B cell (primary cell): Measurements from ENCODE around the gene CCDC39. TPM values are rescaled to one million over a fixed set of nuclear protein-coding genes. Genes with fewer than 3 reads are reported as not detected.

Source experiments
- ATAC-seq: fragments of 200-7000 bp; cut with Tn5 transposase; one replicate; pipeline ENCODE4 v1.10.0; 2021; ENCODE audit warnings: low read depth, mild to moderate bottlenecking, moderate number of reproducible peaks, moderate library complexity
- CTCF ChIA-PET: fragments of 350-600 bp; sonication (Branson Sonifier 250); formaldehyde crosslinking; loops from one replicate; lab custom pipeline; 2021; ENCODE audit warnings: antibody characterized with exemption, inconsistent platforms; lab: Charles Lee
- POLR2A ChIA-PET: fragments of 350-600 bp; sonication (Branson Sonifier 250); formaldehyde crosslinking; loops from one replicate; lab custom pipeline; 2021; ENCODE audit warnings: antibody characterized with exemption; lab: Charles Lee
- DNase-seq: peaks from one replicate; pipeline ENCODE4 v3.0.0; 2013
- H2AFZ ChIP-seq: 2 replicates; pipeline ENCODE4 v1.6.1; 2012; ENCODE audit warnings: mild to moderate bottlenecking, low read depth, low read length; ENCODE audit not compliant: insufficient read depth, poor library complexity, severe bottlenecking
- H3K27ac ChIP-seq, 2 donors: 1 replicate in 1 of 2; 2 replicates in 1 of 2; pipeline ENCODE4 v1.5.1; 2012 to 2013; ENCODE audit warnings: low read length in 2 of 2, mild to moderate bottlenecking in 2 of 2, moderate library complexity in 1 of 2
- H3K27me3 ChIP-seq, 4 experiments: fragments of 200-600 bp in 1 of 4; sonication (generic) in 1 of 4; replicated peaks in 1 of 4; 1 replicate in 2 of 4; 2 replicates in 2 of 4; pipeline versions ENCODE4 v1.6.1 to v1.7.0; 2013 to 2016; ENCODE audit warnings: low read length in 3 of 4, mild to moderate bottlenecking in 2 of 4, mixed read lengths in 1 of 4, moderate library complexity in 1 of 4; ENCODE audit not compliant: insufficient read depth in 4 of 4, control insufficient read depth in 3 of 4; ENCODE audit errors: control extremely low read depth in 1 of 4
- H3K36me3 ChIP-seq, 2 experiments: replicated peaks in 1 of 2; 1 replicate in 1 of 2; 2 replicates in 1 of 2; pipeline versions ENCODE4 v1.6.1 to v1.7.1; 2013; ENCODE audit warnings: low read length in 1 of 2; ENCODE audit not compliant: insufficient read depth in 2 of 2, control insufficient read depth in 1 of 2; ENCODE audit errors: control extremely low read depth in 1 of 2, extremely low read depth in 1 of 2
- H3K4me1 ChIP-seq, 2 donors: fragments of 200-600 bp in 1 of 2; sonication (generic) in 1 of 2; 1 replicate in 1 of 2; 2 replicates in 1 of 2; pipeline versions ENCODE4 v1.5.1 to v1.6.1; 2013 to 2017; ENCODE audit warnings: low read length in 2 of 2; ENCODE audit not compliant: control insufficient read depth in 2 of 2, insufficient read depth in 2 of 2
- H3K4me2 ChIP-seq: replicated peaks from 2 replicates; pipeline ENCODE3; 2012; ENCODE audit warnings: mild to moderate bottlenecking, low read depth, low read length; ENCODE audit not compliant: poor library complexity, severe bottlenecking
- H3K4me3 ChIP-seq, 5 experiments: fragments of 200-600 bp in 1 of 5; sonication (generic) in 1 of 5; 1 replicate in 3 of 5; 2 replicates in 2 of 5; pipeline versions ENCODE4 v1.5.1 to v1.7.0; 2011 to 2016; ENCODE audit warnings: low read length in 4 of 5, mild to moderate bottlenecking in 4 of 5, low read depth in 2 of 5, control low read depth in 1 of 5, moderate library complexity in 1 of 5; ENCODE audit not compliant: insufficient read depth in 1 of 5; ENCODE audit errors: control extremely low read depth in 1 of 5, extremely low read depth in 1 of 5
- H3K79me2 ChIP-seq: fragments of 200-600 bp; sonication (generic); one replicate; pipeline ENCODE4 v1.6.0; 2016; ENCODE audit warnings: low read length; ENCODE audit not compliant: control insufficient read depth, insufficient read depth
- H3K9ac ChIP-seq: fragments of 200-600 bp; sonication (generic); 2 replicates; pipeline ENCODE4 v1.6.1; 2017; ENCODE audit warnings: mild to moderate bottlenecking, low read length, moderate library complexity
- H3K9me3 ChIP-seq, 3 donors: one replicate each; pipeline versions ENCODE4 v1.6.1 to v1.7.1; 2013; ENCODE audit warnings: low read length in 2 of 3; ENCODE audit not compliant: control insufficient read depth in 2 of 3, insufficient read depth in 1 of 3; ENCODE audit errors: control extremely low read depth in 1 of 3
- H4K20me1 ChIP-seq: 2 replicates; pipeline ENCODE4 v1.6.0; 2012; ENCODE audit warnings: mild to moderate bottlenecking, low read length; ENCODE audit not compliant: insufficient read depth, control insufficient read depth, poor library complexity, severe bottlenecking
- H3K27ac Mint-ChIP-seq: one replicate; pipeline ENCODE4 v1.8.0; 2021; ENCODE audit warnings: mixed read lengths
- H3K27me3 Mint-ChIP-seq: one replicate; pipeline ENCODE4 v1.8.0; 2021; ENCODE audit warnings: mixed read lengths
- H3K4me1 Mint-ChIP-seq: one replicate; pipeline ENCODE4 v1.8.0; 2021; ENCODE audit warnings: mixed read lengths
- H3K4me3 Mint-ChIP-seq: one replicate; pipeline ENCODE4 v1.8.0; 2021; ENCODE audit warnings: mixed read lengths
- H3K9me3 Mint-ChIP-seq: one replicate; pipeline ENCODE4 v1.8.0; 2022; ENCODE audit warnings: mixed read lengths; ENCODE audit not compliant: insufficient read depth
- EZH2 ChIP-seq: IDR thresholded peaks from 2 replicates; pipeline ENCODE4 v1.6.1; 2012; ENCODE audit warnings: borderline replicate concordance, low read depth, mild to moderate bottlenecking, moderate library complexity, low read length; ENCODE audit not compliant: insufficient read depth, poor library complexity, severe bottlenecking
- WGBS: methylation state at CpG from one replicate; pipeline ENCODE4 v1.1.5; 2013; ENCODE audit warnings: missing lambda C conversion rate; ENCODE audit not compliant: insufficient coverage; 5-methylcytosine and 5-hydroxymethylcytosine counted together
- intact Hi-C: fragments of 100-400 bp; cut with micrococcal nuclease; formaldehyde crosslinking; loops from one replicate; pipeline ENCODE4 v1.10.0; 2022
- polyA plus RNA-seq: library from polyadenylated mRNA; depleted of rRNA; stranded (reverse); fragments of >200 nt; gene quantifications from 2 replicates; pipeline ENCODE4 v1.2.3, GENCODE V29; 2012
- total RNA-seq, 2 donors: library from RNA; stranded (reverse); fragments of 120-200 nt in 1 of 2; gene quantifications; 1 replicate in 1 of 2; 2 replicates in 1 of 2; pipeline versions ENCODE4 v1.2.3 to v1.2.4, GENCODE V29; 2013 to 2022
- TF ChIP-seq, protein P1 (sequence below): fragments of 200-600 bp; IDR thresholded peaks from one replicate; pipeline ENCODE4 v1.8.0; 2022; ENCODE audit warnings: antibody characterized with exemption, mild to moderate bottlenecking

CCDC39 gene
- total and polyA plus RNA-seq, 2 donors (not counting 1 experiment from before 2014, with no cell fraction given): not detected

DNA sequence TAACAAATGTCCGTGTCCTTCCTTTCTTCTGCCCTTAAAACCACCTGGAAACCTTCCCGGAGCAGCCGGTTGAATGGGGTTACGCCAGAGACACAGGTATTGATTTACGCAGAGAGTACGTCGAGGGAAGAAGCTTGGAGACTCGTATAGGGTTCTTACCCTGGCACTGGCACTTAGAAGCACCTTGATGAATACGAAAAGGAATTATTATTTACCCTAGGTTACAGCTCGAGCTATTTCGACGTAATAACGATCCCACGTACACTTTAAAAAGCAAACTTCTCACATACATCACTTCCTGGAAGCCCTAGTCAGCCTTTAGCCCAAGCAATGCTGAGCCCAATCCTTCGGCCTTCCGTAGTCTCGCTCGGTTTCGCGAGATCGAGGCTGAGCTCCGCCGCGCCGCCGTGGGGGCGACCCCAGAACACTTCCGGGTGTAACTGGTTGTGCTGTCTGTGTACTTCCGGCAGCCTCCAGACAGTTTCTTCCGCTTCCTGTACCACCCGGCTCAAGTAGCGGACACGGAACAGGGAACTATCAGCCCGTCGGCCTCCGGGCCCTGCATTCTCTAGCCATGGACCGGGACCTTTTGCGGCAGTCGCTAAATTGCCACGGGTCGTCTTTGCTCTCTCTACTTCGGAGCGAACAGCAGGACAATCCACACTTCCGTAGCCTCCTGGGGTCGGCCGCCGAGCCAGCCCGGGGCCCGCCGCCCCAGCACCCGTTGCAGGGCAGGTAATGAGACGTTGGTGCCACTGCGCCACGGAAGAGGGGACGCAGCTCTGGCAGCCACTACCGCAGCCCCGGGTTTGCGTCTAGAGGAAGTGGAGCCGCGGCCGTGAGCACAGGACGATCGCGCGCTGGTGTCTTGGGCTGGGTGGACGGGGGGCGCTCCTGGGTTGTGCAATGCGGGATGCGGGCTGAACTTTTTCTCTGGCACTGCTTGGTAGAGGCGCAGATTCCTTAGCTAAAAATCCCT is 77.3 kb downstream of the CCDC39 start, which contains the start of gene TTC14:
Gene TTC14 (plus strand): TSS at position 476 of the 979 bp plus-strand sequence. CDS start 99 bp downstream, at position 575.
- TF ChIP-seq, protein P1, sequence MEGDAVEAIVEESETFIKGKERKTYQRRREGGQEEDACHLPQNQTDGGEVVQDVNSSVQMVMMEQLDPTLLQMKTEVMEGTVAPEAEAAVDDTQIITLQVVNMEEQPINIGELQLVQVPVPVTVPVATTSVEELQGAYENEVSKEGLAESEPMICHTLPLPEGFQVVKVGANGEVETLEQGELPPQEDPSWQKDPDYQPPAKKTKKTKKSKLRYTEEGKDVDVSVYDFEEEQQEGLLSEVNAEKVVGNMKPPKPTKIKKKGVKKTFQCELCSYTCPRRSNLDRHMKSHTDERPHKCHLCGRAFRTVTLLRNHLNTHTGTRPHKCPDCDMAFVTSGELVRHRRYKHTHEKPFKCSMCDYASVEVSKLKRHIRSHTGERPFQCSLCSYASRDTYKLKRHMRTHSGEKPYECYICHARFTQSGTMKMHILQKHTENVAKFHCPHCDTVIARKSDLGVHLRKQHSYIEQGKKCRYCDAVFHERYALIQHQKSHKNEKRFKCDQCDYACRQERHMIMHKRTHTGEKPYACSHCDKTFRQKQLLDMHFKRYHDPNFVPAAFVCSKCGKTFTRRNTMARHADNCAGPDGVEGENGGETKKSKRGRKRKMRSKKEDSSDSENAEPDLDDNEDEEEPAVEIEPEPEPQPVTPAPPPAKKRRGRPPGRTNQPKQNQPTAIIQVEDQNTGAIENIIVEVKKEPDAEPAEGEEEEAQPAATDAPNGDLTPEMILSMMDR: no peak
- no peak for TF ChIP-seq EZH2
- Mint-ChIP-seq H3K27me3 (peaks cover 24% of the 10 kb centered on the region), H3K4me1 (peaks cover 25% of the 10 kb centered on the region), H3K9me3 (peaks cover 3% of the 10 kb centered on the region), H3K4me3 (peak within 1 kb of the TSS; percentile 93), H3K27ac (peak within 1 kb of the TSS; percentile 98)
- Histone ChIP-seq H3K36me3 (peaks cover 5 to 25% of the 10 kb centered on the region in 2 experiments), H3K4me3 (peak within 1 kb of the TSS; percentile 75 to 86 (median 80)), H3K4me2 (peak within 1 kb of the TSS; percentile 75), H3K27me3 (peaks cover 0 to 4% (median 0%) of the 10 kb centered on the region in 4 experiments), H3K4me1 (peaks cover 12 to 17% of the 10 kb centered on the region in 2 donors), H3K27ac (peak within 1 kb of the TSS; percentile 88 to 90), H2AFZ (peak within 1 kb of the TSS; percentile 92), H4K20me1 (peaks cover 9% of the 10 kb centered on the region), H3K79me2 (peaks cover 13% of the 10 kb centered on the region), H3K9me3 (peaks cover 0 to 13% (median 4%) of the 10 kb centered on the region in 3 donors), H3K9ac (peak within 1 kb of the TSS; percentile 89)
- ChIA-PET POLR2A (interaction anchor here (0.5 to 1.2 kb wide), 4 partner anchors 15 to 952 kb away, joined by 3 to 7 read pairs (median 3); no protein-coding TSS in a partner anchor), CTCF (interaction anchor here (1.5 kb wide), 1 partner anchor 310 kb away, joined by 7 read pairs; the partner anchor contains the start of gene FXR1)
- peak; percentile 88 for ATAC-seq
- WGBS: 6% methylated on average over 66 of the region's 70 CpGs
- intact Hi-C loops: loop anchor here (1.0 to 5.0 kb wide), 5 partner anchors 310 to 1255 kb away; partner anchors contain the start of genes DNAJC19, FXR1, GNB4 and MFN1
- peak; percentile 96 for DNase-seq
